Stimulated activated CD8-positive, alpha-beta memory T cell treated with anti-CD3 and anti-CD28 coated beads, Interleukin-7, amount 100 ng/mL, for 1 hour (primary cell): ENCODE measurements around the gene TBC1D9B.
"Not testable (repeated sequence)": the region's sequence is repeated elsewhere in the genome, so short reads cannot be mapped to it uniquely, and the experiment has no call there.

Experiments
- DNase-seq, 2 donors: peaks; one replicate each; pipeline ENCODE4 v3.0.0-alpha.2; 2020; ENCODE audit warnings: low read depth in 2 of 2

Gene TBC1D9B

DNA sequence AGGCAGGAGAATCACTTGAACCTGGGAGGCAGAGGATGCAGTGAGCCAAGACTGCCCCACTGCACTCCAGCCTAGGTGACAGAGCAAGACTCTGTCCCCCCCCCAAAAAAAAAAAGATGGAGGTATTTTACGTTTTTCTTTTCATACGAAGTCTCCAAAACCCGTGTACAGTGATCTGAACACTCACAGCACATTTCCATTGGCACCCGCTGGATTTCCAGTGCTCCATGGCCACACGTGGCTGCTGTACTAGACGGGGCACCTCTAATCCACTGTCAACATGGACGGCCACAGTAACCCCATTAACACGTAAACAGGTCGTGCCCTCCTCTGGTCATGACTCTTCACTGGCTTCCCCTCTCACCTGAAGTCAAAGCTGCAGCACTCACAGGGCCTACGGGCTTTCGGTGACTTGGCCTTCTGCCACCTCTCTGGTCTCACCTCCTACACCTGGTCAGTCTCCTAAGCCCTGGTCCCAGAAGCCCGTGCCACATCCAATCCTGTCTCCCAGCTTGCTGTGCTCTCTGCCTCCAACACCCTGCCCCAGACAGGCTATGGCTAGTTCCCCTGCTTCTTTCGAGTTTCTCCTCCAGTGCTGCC is 22.1 kb downstream of the TBC1D9B start:
- DNase-seq = no peak

DNA sequence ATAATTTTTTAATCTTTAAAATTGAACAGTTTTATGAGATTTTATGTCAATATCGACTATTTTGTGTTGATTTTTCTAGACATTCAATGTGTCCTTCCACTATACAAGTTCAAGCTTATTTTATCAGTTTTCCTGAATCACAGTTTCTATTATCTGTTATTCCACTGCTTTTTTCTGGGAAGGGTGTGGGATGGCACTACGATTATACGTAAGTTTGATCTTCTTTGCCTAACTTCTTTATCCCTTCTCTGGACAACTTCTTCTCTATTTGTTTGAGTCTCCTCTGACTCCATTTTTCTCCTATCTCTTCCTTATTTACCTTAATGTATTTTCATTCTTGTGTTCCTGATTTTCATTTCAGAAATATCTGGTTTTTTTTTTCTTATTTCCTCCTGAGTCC is 24.5 kb downstream of the TBC1D9B start:
- no peak for DNase-seq

DNA sequence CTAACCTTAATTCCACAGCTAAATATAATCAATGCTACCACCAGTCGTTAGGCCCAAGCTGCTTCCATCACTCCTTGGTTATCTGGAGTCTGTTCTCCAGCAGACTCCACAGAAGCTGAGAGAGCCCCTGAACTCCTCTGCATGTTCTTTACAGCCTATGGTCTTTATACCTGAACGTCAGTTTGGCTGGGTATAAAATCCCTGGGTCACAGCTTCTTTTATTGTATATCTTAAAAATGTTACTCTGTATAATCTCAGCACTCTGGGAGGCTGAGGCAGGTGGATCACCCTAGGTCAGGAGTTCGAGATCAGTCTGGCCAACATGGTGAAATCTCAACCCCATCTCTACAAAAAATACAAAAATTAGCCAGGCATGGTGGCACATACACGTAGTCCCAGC is 25.4 kb downstream of the TBC1D9B start:
- DNase-seq = no peak

DNA sequence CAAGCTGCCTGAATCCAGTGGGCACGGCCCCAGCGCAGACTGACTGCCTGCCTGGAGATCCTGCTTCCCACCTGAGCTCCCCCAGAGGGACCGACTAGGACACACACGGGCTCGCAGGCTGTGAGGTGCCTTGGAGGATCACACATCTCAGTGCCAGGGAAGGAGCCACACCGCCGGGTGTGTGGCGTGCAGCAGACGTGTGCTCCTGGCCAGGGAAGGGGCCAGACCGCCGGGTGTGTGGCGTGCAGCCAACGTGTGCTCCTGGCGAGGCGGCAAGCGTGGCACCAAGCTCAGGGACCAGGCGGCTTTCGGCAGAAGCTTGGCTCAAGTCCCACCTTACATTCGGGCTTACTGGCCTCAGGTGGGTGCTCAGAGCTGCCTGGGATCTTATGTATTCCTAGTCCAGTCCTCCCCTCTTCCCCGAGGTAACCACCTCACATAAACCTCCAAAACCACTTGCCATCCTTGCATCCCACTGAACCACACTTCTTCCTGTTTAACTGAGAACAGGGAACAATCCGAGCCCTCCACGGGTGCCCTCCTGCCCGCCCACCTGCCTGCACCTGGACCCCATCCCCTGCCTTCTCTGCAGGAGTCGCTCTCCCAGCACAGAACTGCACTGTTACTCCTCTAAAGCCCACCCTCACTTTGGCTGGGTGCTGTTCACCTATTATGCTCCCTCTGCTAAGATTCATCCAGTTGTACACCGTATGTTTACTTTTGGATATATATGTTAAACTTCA is 26.7 kb downstream of the TBC1D9B start:
- DNase-seq = no peak

DNA sequence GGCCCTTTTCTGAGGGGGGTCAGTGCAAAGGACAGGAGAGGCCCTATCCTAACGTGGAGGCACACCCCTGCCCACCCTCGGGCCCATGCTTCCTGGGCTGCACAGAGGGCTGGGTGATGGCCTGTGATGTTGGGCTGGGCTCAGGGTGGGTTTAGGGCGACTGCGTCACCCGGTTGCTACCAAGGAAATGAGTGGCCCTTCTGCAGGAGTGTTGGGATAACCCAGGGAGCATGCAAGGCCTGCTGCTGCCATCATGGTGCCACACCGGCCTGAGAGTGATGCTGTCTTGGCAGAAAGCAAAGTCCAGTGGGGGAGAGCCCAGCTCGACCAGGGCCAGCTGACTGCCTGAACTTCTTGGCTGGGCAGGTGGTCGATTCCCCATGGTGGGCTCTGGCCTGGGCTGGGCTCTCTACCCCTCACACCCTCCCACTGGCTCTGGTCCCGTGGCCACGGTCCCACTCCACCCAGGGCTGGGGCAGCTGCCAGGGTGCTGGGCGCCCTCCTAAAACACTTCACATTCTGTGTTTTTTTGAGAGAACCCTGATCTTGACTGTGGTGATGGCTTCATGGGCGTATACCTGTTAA is 27.5 kb downstream of the TBC1D9B start:
- no peak for DNase-seq

DNA sequence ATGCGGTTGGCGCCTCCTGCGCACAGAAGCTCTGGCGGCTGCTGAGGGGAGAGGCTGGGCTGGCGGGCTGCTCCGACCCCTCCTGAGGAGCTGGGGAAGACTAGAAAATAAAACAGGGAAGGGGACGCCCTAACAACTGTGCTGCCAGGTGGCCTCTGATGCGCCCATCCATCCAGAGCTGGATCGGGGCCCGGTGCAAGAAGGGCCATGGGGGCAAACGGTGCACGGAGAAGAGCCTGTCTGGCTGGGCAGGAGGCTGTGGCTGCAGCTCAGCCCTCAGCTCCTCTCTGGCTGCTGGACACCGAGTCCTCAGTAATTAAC is 28.0 kb downstream of the TBC1D9B start:
- no peak for DNase-seq

DNA sequence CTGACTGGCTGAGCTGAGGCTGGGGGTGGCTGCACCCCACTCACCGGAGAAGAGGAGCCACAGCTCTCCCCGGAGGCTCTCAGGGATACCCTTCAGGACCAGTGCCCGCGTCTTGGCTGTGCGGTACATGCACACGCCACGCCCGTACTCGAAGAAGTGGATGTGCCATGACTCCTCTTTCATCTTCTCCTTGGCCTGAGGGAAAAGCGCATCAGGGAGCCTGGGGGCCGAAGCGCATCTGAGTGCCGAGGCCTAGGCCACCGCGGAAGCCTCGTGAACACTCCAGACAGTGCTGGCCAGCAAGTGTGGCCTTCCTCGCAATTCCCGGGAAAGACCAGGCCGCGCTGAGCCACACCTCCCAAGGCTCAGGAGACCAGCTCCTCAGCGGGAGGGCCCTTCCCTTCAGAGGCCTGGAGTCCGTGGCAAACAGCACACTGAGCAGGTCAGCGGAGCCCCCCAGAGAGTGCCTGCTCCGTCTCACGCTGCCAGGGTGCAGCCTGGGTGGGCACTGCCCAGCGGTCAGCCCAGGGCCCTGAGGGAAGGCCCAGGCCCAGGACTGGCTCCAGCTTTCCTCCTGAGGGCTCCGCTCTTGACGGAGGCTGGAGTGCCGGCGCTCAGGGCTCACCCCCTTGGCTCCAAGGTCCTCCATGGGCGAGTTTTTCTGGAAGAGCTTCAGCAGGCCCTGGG is 28.6 kb downstream of the TBC1D9B start:
- no peak for DNase-seq

DNA sequence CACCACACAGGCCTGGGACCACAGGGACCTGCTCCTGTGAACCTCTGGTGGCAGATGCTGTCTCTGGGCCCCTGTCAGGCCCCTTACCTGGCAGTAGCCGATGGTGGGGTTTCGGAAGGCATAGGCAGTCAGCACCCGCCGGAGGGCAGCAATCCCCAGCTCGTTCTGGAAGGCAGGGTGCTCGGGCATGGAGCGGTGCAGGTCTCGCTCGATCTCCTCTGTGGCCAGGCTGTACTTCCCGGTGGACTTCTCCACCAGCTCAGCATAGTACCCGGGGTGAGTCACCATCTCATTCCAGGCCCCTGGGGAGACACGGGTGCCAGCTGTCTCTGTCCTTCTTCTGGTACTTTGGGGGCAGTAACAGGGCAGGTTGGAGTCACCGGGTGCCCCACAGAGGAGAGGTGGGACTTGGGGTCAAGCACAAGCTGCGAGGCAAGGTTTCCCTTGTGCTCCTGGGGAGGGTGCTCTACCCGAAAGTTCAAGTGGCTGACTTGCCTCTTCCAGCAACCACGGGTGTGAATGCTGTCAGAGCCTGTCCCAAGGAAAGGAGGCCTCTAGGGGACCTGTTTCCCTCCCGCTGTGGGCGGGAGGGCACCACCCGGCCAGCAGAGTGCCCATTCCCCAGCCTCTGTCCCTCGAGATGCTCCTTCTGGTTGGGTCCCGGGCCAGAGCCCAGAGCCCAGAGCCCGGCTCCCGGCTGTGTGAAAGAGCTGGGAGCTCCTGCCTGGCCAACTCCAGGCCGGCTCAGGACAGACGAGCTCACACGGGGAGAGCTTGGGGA is 29.3 kb downstream of the TBC1D9B start:
- DNase-seq = no peak

DNA sequence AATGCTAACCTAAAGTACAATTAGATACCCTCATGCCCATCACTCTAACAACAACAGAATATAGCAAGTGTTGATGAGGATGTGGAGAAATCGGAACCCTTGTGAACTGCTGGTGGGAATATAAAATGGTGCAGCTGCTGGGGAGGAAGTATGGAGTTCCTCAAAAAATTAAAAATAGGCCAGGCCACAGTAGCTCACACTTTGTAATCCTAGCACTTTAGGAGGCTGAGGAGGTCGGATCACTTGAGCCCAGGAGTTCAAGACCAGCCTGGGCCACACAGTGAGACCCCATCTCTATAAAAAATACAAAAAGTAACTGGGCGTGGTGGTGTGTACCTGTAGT is 31.1 kb downstream of the TBC1D9B start:
- no peak for DNase-seq

DNA sequence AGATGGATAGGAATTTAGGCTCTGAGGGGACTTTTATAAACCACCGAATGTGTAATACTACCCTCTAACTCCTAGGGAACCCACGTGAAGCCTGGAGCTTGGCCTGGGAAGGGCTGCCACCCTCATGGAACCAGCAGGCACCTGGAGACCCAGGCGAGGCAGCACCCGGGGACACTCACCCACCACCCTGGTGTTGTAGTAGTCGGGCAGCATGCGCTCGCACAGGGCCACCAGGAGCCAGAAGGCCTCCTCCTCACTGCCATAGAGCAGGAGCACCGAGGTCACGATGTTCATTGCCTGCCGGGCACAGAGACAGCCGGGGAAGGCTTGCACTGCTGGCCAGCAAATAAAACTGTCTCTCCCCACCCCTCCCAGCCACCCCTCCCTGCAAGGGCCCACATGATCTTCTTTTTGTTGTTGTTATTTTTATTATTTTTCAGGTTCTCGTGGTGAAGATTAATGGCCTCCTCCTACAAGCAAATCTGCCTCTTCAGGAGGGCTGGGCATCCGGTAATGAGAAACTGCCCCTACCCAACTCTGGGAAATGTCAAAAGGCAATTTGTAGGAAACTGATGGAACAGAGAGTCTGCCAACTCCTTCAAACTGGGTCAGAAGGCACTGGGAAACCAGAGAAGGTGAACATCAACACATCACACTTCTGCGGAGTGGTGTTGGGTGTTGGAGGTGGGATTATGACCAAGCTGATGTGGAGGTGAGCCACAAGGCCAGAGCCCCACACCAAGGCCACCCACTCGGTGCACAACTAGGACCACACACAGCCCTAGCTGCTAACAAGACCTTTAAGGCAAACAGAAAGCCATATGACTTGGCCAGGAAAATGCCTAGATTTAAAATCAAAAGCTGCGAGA is 31.7 kb downstream of the TBC1D9B start:
- no peak for DNase-seq

DNA sequence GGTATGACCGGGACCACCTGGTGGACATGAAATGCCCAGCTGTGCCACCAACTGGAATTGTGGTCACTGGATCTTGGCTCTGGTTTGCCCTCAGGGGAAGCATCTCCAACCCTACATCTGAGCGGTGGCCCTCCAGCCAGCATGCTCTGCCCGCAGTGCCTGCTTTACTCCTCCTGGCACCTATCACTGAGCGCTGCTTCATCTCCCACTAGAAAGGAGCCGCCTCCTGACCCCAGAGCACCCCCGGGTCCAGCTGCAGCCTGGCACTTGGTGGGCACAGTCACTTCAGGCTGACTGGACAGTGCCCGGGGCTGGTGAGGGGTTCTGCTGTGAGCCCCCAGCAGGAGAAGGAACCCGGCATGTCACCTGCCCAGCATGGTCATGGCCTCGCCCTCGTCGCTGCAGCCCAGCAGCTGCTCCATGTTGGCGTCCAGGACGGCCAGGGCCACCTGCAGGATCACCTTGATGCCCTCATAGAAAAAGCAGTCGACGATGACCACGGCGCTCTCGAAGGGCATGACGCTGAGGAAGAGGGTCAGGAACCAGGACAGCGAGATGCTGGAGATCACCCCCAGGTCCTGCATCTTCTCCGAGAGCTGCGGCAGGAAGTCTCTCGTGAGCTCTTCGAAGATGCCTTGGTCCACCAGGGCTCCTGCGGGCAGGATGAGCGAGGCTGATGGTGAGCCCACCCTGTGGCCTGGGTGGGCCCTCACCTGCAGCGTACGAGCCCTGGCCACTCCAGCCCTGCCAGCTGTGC is 33.0 kb downstream of the TBC1D9B start:
- no peak for DNase-seq

DNA sequence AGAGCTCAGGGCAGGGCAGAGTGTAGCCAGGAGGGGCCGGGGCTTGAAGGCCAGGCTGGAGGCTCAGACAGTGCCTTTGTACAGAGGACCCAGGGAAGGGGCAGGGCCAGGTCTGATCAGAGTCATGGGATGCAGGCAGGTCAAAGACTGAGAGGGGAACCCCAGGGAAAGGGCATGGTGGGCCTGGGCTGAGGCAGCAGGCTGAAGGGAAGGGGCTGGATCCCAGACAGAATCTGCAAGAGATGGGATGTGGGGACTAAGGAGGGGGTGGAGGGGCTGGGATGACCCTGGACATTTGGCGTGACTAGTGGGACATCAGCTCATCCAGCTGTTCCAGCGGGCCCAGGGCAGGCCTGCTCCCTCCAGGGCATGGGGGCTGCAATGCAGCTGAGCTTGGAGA is 33.6 kb downstream of the TBC1D9B start:
- no peak for DNase-seq

DNA sequence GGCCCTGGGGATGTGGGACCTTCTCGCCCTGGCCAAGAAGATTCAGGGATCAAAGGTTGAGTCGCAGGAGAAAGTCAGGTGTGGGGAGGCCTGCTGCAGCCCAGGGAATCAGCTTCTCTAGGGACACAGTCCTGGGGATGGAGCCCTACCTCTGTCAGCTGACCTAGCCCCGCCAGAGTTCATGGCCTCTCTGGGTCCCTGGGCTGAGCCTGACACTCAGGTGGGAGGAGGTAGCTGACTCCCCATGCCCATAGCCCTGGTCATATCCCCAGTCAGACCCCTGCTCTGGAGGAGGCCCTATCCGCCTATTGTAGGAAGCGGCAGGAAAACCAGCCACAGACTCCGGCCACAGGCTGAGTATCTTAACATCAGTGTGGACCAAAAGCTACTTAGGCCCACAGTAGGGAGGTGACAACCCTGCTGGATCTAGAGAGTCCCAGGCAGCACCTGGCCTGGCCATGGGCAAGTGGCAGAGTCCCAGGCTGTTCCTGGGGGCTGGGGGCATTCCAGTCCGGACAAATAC is 34.0 kb downstream of the TBC1D9B start:
- no peak for DNase-seq

DNA sequence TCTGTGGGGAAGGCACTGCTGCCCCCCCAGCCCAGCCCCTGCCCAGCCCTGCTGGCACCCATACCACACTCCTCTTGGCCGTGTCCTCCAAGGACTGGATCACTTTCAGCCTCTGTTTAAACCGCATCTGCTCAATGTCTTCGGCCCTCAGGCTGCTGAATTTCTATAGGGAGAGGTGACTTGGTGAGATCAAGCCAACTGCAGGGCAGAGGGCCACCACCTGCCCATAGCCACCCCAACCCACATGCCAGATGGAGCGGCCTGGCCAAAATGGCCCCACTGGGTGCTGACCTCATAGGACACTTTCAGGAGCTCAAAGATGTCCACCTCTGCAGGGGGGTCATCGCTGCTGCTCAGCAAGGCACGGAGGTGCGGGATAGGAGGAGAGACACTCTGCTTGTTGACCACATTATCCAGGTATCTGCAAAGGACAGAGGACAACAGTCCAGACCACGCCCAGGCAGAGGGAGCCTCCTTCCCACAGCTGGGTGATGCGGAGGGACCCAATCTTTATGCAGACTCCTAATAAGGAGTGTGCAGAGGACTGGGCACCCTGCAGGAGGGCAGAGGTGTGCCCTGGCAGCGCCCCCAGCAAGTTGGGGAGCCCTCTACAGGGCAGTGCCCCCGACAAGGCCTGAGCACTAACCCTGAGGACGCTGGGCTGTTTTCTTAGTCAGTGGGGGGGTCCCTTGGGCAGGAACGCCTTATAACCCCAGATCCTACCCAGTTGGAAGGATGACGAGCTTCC is 34.7 kb downstream of the TBC1D9B start:
- no peak for DNase-seq

DNA sequence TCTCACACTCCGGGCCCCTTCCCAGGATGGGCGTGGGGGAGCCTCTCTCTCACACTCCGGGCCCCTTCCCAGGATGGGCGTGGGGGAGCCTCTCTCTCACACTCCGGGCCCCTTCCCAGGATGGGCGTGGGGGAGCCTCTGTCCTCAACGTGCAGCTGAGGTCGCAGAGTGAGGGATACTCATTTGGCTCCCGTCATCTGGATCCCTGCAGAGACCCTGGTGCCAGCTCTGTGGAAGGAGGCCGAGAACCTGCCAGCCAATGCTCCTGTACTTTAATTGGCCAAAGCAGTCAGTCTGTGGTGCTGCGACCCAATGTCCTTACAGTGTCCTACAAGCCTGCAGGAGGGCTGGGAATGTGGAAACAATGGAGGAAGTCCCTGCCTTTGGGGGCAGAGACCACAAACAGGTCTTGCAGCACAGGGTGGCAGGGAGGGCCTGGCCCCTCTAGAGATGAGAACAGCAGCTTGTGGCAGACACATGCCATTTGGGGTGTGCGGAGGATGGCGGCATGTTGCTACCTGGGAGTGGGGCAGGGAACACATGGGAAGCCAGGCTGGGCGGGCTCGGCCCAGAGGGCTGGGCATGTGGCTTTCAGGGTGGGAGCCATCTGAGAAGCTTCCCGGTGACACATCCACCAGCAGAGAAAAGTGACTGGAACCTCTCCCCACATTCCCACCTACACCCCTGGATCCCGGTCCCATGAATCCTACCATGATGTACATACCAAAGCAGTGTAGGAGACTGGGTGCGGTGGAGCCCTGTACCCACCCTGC is 35.5 kb downstream of the TBC1D9B start:
- DNase-seq = no peak

DNA sequence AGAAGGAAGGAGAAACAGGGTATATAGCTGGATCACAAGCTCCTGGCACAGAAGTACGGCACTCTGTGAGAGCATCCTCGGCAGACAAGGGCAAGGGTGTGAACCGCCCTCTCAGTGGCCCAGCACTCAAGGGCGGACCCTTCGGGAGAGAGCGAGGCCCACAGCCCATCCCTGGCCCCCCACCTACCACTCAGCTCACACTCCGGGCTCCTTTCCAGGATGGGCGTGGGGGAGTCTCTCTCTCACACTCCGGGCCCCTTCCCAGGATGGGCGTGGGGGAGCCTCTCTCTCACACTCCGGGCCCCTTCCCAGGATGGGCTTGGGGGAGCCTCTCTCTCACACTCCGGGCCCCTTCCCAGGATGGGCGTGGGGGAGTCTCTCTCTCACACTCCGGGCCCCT is 36.2 kb downstream of the TBC1D9B start:
- not testable (repeated sequence) for DNase-seq

DNA sequence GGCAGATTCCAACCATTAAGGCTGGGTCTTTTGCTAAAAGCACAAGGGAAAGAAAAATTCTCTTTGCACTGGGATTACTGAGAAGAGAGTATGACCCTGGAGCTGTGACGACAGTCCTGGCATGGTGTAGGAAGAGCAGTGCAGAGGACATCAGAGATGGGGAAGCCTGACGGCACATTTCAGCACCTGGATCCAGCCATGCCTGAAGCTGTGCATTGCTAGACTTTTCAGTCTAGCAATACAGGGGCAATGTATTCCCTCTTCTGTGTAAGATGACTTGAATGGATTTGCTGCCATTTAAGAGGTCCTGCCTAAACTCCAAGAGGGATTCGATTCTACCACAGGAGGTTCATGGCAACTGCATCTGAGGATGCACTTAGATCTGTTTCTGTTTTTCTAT is 36.7 kb downstream of the TBC1D9B start:
- no peak for DNase-seq

DNA sequence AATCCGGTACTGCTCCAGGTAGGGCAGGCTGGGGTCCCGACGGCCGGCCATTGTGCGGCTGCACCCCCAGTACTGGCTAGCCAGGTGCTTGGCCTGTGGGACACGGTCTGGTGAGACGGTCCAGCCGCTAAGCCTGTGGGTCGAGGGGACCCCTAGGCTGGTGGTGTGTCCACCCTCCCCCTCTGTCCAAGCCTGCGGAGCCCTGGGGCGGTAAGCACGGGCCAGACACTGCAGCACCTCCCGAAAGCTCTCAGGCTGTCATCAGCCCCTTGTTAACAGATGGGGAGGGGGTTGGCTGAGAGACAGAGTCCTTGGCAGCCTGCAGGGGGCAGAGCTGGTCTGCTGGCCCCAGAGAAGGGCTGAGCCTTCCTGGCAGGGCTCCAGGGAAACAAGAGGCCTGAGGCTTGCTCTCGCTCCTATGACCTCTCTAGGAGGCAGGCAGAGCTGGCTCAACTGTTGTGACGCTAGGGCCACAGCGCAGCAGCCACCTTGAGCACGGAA is 37.2 kb downstream of the TBC1D9B start:
- no peak for DNase-seq
